Mucosa of descending colon (tissue), 3 donors: Measurements from ENCODE around the gene DNAH3. TPM values are rescaled to one million over a fixed set of nuclear protein-coding genes. Genes with fewer than 3 reads are reported as not detected.

Experiments
- ATAC-seq: fragments of 200-7000 bp; cut with Tn5 transposase; one replicate; pipeline ENCODE4 v1.9.1; 2020; ENCODE audit warnings: mild to moderate bottlenecking, moderate library complexity
- DNase-seq, 3 donors: peaks; one replicate each; pipeline ENCODE4 v3.0.0-alpha.2; 2020
- H3K36me3 ChIP-seq: fragments of 200-600 bp; one replicate; pipeline ENCODE4 v1.8.0; 2021; ENCODE audit warnings: low read depth, mild to moderate bottlenecking
- H3K4me1 ChIP-seq: fragments of 200-600 bp; one replicate; pipeline ENCODE4 v1.8.0; 2021; ENCODE audit warnings: low read depth, mild to moderate bottlenecking
- H3K4me3 ChIP-seq: fragments of 200-600 bp; one replicate; pipeline ENCODE4 v1.8.0; 2021; ENCODE audit warnings: mild to moderate bottlenecking
- H3K9me3 ChIP-seq: fragments of 200-600 bp; one replicate; pipeline ENCODE4 v1.8.0; 2021; ENCODE audit warnings: mild to moderate bottlenecking
- CTCF ChIP-seq: fragments of 200-600 bp; IDR thresholded peaks from one replicate; pipeline ENCODE4 v1.8.0; 2022; ENCODE audit warnings: antibody characterized with exemption, mild to moderate bottlenecking
- intact Hi-C, 2 donors: fragments of 100-400 bp; cut with DNase I in 1 of 2; cut with micrococcal nuclease in 1 of 2; formaldehyde crosslinking; loops; one replicate each; pipeline versions ENCODE4 v1.11.0 to v1.11.1; 2022; cut with DNase I, micrococcal nuclease
- total RNA-seq, 3 donors: library from RNA; stranded (reverse); fragmentation: NEBNext Ultra II Directional in 2 of 3; extraction: Animal tissue kit (Norgen Biotek cat#: 25700) in 2 of 3; gene quantifications; one replicate each; pipeline versions ENCODE4 v1.2.1 to v1.2.4, GENCODE V29; 2021 to 2023
- donor health status: DM: no; HTN: no; CAD: no; lungs with moderate emphysema.
- donor health status: DM: no; HTN: no; CAD: no.
- donor health status: DM: no; HTN: yes; CAD: no.

DNAH3 gene
- total RNA-seq, 3 donors from 2014 or later, result 2.2 to 6.4 (median 2.9) TPM

GRCh38 chr16:20887207-20887606, 263.4 kb downstream of the DNAH3 start:
- intact Hi-C loops, result no loop called here
- no peak for TF ChIP-seq CTCF
- Histone ChIP-seq H3K4me3 (no peak overlapping the region), H3K36me3 (no peaks in the 10 kb centered on the region), H3K9me3 (no peaks in the 10 kb centered on the region), H3K4me1 (peaks cover 32% of the 10 kb centered on the region)
- ATAC-seq (no peak), DNase-seq (no peak)

- no peak overlapping the region for H3K4me3 ChIP-seq
- ATAC-seq (no peak), DNase-seq (no peak)
- TF ChIP-seq CTCF, result no peak
- no peaks in the 10 kb centered on the region for H3K9me3 ChIP-seq
- H3K36me3 ChIP-seq, result no peaks in the 10 kb centered on the region
- intact Hi-C loops, result no loop called here
- H3K4me1 ChIP-seq, result peaks cover 39% of the 10 kb centered on the region
Observed at GRCh38 chr16:20886320-20886719, 264.3 kb downstream of the DNAH3 start.

DNA sequence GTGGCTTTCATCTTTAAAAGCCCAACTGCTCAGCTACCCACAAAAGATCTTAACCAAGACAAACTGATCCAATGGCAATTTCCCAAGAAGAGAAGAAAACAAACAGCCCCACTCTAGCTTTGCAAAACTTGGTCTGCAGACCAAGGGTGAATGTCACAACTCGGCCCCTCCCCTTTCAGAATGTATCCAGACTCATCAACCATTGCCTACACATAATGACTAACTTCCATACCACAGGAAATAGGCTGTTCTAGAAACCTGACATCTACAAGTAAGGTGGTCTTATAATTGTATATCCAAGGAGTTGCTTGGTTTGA, 266.4 kb downstream of the DNAH3 start:
- no peak overlapping the region for H3K4me3 ChIP-seq
- peaks cover 35% of the 10 kb centered on the region for H3K4me1 ChIP-seq
- no peak for TF ChIP-seq CTCF
- no peaks in the 10 kb centered on the region for H3K36me3 ChIP-seq
- ATAC-seq (no peak), DNase-seq (no peak)
- H3K9me3 ChIP-seq, result no peaks in the 10 kb centered on the region
- intact Hi-C loops, result no loop called here

DNA sequence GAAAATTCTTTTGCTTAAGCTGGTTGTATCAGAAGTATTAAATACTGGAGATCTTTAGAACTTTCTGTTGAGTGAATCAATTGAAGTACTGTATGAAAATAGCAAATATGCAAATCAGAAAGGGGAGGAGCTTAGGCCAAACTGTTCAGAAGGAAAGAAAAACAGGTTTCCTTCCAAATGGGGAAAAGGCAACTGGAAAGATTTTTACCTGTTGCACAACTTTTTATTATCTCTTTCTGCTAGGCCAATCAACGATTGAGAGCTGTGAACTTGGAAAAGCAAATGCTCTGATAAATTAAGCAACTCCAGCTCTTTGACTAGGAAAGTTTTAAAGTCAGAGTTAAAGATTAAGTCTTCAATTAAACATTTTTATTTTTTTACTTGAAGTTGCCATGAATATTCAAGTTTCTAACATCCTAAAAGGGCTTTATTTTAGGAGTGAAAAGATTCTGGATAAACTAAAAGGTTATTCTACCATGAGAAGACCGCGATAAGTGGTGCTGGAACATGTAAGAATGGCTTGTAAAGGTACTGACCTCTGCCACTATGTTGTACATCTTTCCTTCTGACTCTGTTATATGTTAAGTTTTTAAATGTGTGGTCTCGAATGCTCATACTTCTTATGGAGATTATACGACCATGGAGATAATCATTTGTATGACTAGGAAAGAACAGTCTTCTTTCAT, 266.9 kb downstream of the DNAH3 start:
- ATAC-seq (peak; percentile 63), DNase-seq (no peak)
- TF ChIP-seq CTCF, result no peak
- Histone ChIP-seq H3K9me3 (no peaks in the 10 kb centered on the region), H3K4me1 (peaks cover 34% of the 10 kb centered on the region), H3K4me3 (no peak overlapping the region), H3K36me3 (no peaks in the 10 kb centered on the region)
- intact Hi-C loops, result no loop called here

Other genes starting within 250 kb of the DNAH3 start
- gene LDAF1, start 7.8 kb upstream of the DNAH3 start, total RNA-seq, result 10 to 100 TPM; 34.3 to 66.6 (median 37.5) TPM
- gene ZP2, start 60.7 kb upstream of the DNAH3 start, total RNA-seq, result under 1 TPM in 1 of 3 donors, not detected in 2; 0.20 TPM
- gene ANKS4B, start 82.9 kb upstream of the DNAH3 start, total RNA-seq, result 10 to 100 TPM; 20.9 to 55.3 (median 46.2) TPM
- 10 to 100 TPM in 1 of 3 donors, 1 to 10 TPM in 2; 5.6 to 14.1 (median 9.5) TPM for gene CRYM, start 127.4 kb upstream of the DNAH3 start, total RNA-seq